Measurements from ENCODE around the gene PDLIM3. TPM values are rescaled to one million over a fixed set of nuclear protein-coding genes. Genes with fewer than 3 reads are reported as not detected.

PDLIM3 gene
- total RNA-seq, 5 donors from 2014 or later (not counting 1 experiment from before 2014, with no cell fraction given), result 0.23 to 0.63 (median 0.63) TPM; not detected in 2

DNA sequence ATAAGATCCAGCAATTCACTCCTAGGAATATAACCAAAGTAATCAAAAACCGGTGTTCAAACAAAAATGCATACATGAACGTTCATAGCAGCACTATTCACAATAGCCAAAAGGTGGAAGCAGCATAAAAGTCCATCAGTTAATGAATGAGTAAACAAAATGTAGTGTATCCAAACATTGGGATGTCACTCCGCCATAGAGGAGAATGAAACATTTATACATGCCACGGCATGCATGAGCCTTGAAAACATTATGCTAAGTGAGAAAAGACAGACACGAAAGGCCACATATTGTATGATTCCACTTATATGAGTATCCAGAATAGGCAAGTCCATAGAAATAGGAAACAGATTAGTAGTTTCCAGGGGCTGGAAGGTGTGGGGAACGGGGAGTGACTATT, 11.0 kb upstream of the PDLIM3 start:
- no peaks in the 10 kb centered on the region for H3K36me3 Mint-ChIP-seq
- H3K4me1 ChIP-seq (ENCODE audit: control insufficient read depth in 1 of 2, extremely low read depth in 1 of 2, insufficient read depth in 2 of 2, low read length in 2 of 2), result no peaks in the 10 kb centered on the region
- peaks cover 15 to 16% of the 10 kb centered on the region in 2 donors for H3K27me3 Mint-ChIP-seq
- no peak for ATAC-seq (replicated peaks in 1 of 4)
- H3K36me3 ChIP-seq (ENCODE audit: control insufficient read depth in 2 of 2, extremely low read depth in 1 of 2, insufficient read depth in 1 of 2, low read length in 1 of 2), result no peaks in the 10 kb centered on the region
- no peak overlapping the region for H3K27ac Mint-ChIP-seq
- DNase-seq, result no peak
- H3K4me3 ChIP-seq (ENCODE audit: control insufficient read depth in 1 of 2, extremely low read depth in 1 of 2, low read length in 1 of 2), result no peak overlapping the region
- H3K27ac ChIP-seq (ENCODE audit: low read length), result no peak overlapping the region
- WGBS (ENCODE audit: insufficient coverage), result 84% methylated on average over 4 of the region's 6 CpGs
- ChIA-PET CTCF (no interaction called here), POLR2A (no interaction called here)
- H3K9me3 Mint-ChIP-seq, result no peaks in the 10 kb centered on the region
- no peaks in the 10 kb centered on the region for H3K9me3 ChIP-seq
- H3K4me1 Mint-ChIP-seq, result no peaks in the 10 kb centered on the region
- H3K4me3 Mint-ChIP-seq, result no peak overlapping the region
- H3K27me3 ChIP-seq (replicated peaks in 1 of 2; ENCODE audit: control insufficient read depth in 2 of 2, extremely low read depth in 1 of 2, insufficient read depth in 2 of 2, low read length in 1 of 2), result peaks cover 0 to 5% of the 10 kb centered on the region in 2 experiments

DNA sequence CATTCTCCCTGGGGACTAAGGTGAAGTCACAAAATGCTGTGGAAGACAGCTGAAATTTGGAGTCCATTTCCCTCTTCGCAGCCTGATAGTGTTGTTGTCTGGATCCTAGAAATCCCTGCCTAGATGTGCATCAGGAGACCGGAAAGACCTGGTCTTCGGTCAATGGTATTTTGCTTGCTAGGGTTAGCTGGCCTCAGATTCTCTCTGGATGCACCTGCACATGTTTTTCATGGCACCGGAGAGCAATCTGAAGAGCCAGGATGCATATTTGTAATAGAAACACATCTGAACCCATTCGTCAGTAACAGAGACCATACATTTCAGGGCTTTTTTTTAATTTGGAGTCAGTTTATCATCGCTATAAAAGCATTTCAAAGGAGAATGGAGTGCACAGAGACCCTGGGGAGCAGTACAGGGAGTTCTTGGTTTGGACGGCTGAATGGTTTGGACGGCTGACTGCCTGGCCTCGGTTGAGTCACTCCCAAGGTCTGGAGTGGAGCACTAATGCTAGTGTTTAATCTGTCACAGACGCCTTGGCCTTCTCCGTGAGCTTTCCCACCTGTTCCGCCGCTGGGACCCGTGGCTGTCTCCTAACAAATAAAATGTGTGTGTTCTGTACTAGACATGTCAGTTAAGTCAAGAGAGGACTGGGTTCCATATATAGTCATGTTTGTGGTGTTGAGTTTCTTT, 7.5 kb upstream of the PDLIM3 start:
- Histone ChIP-seq H3K27ac (ENCODE audit: low read length) (no peak overlapping the region), H3K4me1 (ENCODE audit: control insufficient read depth in 1 of 2, extremely low read depth in 1 of 2, insufficient read depth in 2 of 2, low read length in 2 of 2) (no peaks in the 10 kb centered on the region), H3K36me3 (ENCODE audit: control insufficient read depth in 2 of 2, extremely low read depth in 1 of 2, insufficient read depth in 1 of 2, low read length in 1 of 2) (no peaks in the 10 kb centered on the region), H3K27me3 (replicated peaks in 1 of 2; ENCODE audit: control insufficient read depth in 2 of 2, extremely low read depth in 1 of 2, insufficient read depth in 2 of 2, low read length in 1 of 2) (peaks cover 8 to 9% of the 10 kb centered on the region in 2 experiments), H3K9me3 (no peaks in the 10 kb centered on the region), H3K4me3 (ENCODE audit: control insufficient read depth in 1 of 2, extremely low read depth in 1 of 2, low read length in 1 of 2) (no peak overlapping the region)
- no peak overlapping the region for H3K4me3 Mint-ChIP-seq
- no peaks in the 10 kb centered on the region for H3K9me3 Mint-ChIP-seq
- DNase-seq (no peak), ATAC-seq (replicated peaks in 1 of 4) (no peak)
- WGBS (ENCODE audit: insufficient coverage), result 88% methylated on average over 14 of the region's 14 CpGs
- H3K27me3 Mint-ChIP-seq, result peaks cover 15 to 20% of the 10 kb centered on the region in 2 donors
- CTCF ChIA-PET, result no interaction called here
- no peaks in the 10 kb centered on the region for H3K36me3 Mint-ChIP-seq
- H3K27ac Mint-ChIP-seq, result no peak overlapping the region
- POLR2A ChIA-PET, result no interaction called here
- H3K4me1 Mint-ChIP-seq, result no peaks in the 10 kb centered on the region

DNA sequence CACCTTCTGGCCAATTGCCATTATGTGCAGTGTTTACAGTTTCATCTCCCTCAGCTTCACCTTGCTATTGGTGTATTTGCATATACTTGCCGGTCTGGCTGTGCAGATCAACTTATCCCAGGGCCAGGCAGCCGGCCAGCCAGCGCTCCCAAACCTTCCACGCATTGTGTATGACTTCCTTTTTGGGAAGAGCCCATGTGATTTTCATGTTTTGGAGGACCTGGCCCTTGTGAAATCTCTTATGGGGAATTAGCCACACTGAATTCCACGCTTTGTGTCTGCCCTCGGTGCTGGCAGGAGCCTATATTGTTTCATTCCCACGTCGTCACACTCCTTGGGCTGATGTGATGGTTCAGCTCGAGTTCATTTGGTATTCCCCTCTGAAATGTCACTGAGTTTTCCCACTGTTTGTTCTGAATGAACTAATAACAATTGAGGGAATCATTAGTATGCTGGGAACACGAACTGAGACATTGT, 6.0 kb upstream of the PDLIM3 start:
- Histone ChIP-seq H3K4me3 (ENCODE audit: control insufficient read depth in 1 of 2, extremely low read depth in 1 of 2, low read length in 1 of 2) (no peak overlapping the region), H3K4me1 (ENCODE audit: control insufficient read depth in 1 of 2, extremely low read depth in 1 of 2, insufficient read depth in 2 of 2, low read length in 2 of 2) (no peaks in the 10 kb centered on the region), H3K27me3 (replicated peaks in 1 of 2; ENCODE audit: control insufficient read depth in 2 of 2, extremely low read depth in 1 of 2, insufficient read depth in 2 of 2, low read length in 1 of 2) (peaks cover 14 to 16% of the 10 kb centered on the region in 2 experiments), H3K36me3 (ENCODE audit: control insufficient read depth in 2 of 2, extremely low read depth in 1 of 2, insufficient read depth in 1 of 2, low read length in 1 of 2) (no peaks in the 10 kb centered on the region), H3K9me3 (no peaks in the 10 kb centered on the region), H3K27ac (ENCODE audit: low read length) (no peak overlapping the region)
- CTCF ChIA-PET, result no interaction called here
- DNase-seq (no peak), ATAC-seq (replicated peaks in 1 of 4) (no peak)
- Mint-ChIP-seq H3K4me1 (no peaks in the 10 kb centered on the region), H3K4me3 (no peak overlapping the region), H3K9me3 (no peaks in the 10 kb centered on the region), H3K27me3 (peaks cover 21 to 26% of the 10 kb centered on the region in 2 donors), H3K27ac (no peak overlapping the region), H3K36me3 (no peaks in the 10 kb centered on the region)
- WGBS (ENCODE audit: insufficient coverage), result 48% methylated on average over 9 of the region's 10 CpGs
- POLR2A ChIA-PET, result no interaction called here

DNA sequence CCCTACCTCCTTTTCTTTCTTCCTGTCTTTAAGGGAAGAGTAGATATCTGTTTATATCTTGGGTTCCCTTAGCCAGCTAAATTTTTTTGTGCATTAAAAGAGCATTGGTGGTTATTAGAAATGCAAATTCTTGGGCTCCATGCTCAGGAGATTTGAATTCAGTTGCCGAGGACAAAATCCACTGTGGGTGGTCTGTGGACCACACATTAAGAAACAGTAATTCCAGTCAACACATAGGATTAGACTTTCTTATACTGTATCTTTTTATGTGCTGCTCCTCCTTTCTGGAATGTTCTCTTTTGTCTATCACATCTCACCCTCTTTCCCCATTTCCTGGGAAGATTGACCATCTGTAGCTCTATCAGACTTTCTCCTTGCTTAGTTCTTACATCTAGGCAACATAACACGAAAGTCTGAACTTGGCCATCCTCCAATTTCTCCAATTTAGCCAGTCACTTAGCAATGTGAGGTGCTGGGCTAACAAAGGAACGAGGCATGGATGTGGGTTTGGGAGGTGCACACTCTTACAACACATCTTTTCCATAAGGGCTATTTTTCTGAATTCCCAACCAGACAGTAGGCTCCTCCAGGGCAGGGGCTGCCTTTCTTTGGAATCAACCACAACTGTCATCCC, 5.3 kb upstream of the PDLIM3 start:
- ChIA-PET POLR2A (no interaction called here), CTCF (no interaction called here)
- 100% methylated on average over 1 of the region's 3 CpGs for WGBS (ENCODE audit: insufficient coverage)
- Histone ChIP-seq H3K27me3 (replicated peaks in 1 of 2; ENCODE audit: control insufficient read depth in 2 of 2, extremely low read depth in 1 of 2, insufficient read depth in 2 of 2, low read length in 1 of 2) (peaks cover 18 to 20% of the 10 kb centered on the region in 2 experiments), H3K36me3 (ENCODE audit: control insufficient read depth in 2 of 2, extremely low read depth in 1 of 2, insufficient read depth in 1 of 2, low read length in 1 of 2) (no peaks in the 10 kb centered on the region), H3K27ac (ENCODE audit: low read length) (no peak overlapping the region), H3K4me3 (ENCODE audit: control insufficient read depth in 1 of 2, extremely low read depth in 1 of 2, low read length in 1 of 2) (no peak overlapping the region), H3K9me3 (no peaks in the 10 kb centered on the region), H3K4me1 (ENCODE audit: control insufficient read depth in 1 of 2, extremely low read depth in 1 of 2, insufficient read depth in 2 of 2, low read length in 2 of 2) (no peaks in the 10 kb centered on the region)
- Mint-ChIP-seq H3K9me3 (no peaks in the 10 kb centered on the region), H3K4me1 (peaks cover 0 to 3% (median 3%) of the 10 kb centered on the region in 3 donors), H3K27ac (no peak overlapping the region), H3K36me3 (no peaks in the 10 kb centered on the region), H3K27me3 (peaks cover 28 to 32% of the 10 kb centered on the region in 2 donors), H3K4me3 (no peak overlapping the region)
- ATAC-seq (replicated peaks in 1 of 4), result no peak
- DNase-seq, result no peak

DNA sequence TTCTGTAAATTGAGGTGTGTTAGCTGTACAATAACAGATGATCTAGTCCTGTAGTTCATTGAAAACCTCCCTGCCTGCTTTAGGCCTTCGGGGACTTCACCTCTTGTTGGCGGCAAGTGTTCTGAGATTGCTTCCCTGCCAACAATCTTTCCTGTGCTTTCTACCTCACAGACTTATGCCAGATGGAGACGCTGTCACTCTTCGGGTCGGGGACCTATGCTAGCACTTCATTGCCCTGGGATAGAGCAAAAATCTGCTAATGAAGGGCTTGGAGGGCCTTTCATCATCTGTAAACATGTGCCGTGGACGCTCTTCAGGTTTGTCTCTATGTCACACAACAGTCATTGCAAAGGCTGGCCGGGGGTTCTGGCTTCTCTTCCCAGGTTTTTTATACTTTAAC, 4.7 kb upstream of the PDLIM3 start:
- H3K27me3 ChIP-seq (replicated peaks in 1 of 2; ENCODE audit: control insufficient read depth in 2 of 2, extremely low read depth in 1 of 2, insufficient read depth in 2 of 2, low read length in 1 of 2), result peaks cover 20 to 22% of the 10 kb centered on the region in 2 experiments
- Mint-ChIP-seq H3K36me3 (no peaks in the 10 kb centered on the region), H3K27ac (no peak overlapping the region), H3K4me1 (peaks cover 0 to 4% (median 4%) of the 10 kb centered on the region in 3 donors), H3K9me3 (no peaks in the 10 kb centered on the region), H3K27me3 (peaks cover 29 to 32% of the 10 kb centered on the region in 2 donors), H3K4me3 (no peak overlapping the region)
- DNase-seq (no peak), ATAC-seq (replicated peaks in 1 of 4) (no peak)
- CTCF ChIA-PET, result no interaction called here
- H3K36me3 ChIP-seq (ENCODE audit: control insufficient read depth in 2 of 2, extremely low read depth in 1 of 2, insufficient read depth in 1 of 2, low read length in 1 of 2), result no peaks in the 10 kb centered on the region
- POLR2A ChIA-PET, result no interaction called here
- no peaks in the 10 kb centered on the region for H3K9me3 ChIP-seq
- peaks cover 0 to 2% of the 10 kb centered on the region in 2 experiments for H3K4me1 ChIP-seq (ENCODE audit: control insufficient read depth in 1 of 2, extremely low read depth in 1 of 2, insufficient read depth in 2 of 2, low read length in 2 of 2)
- H3K4me3 ChIP-seq (ENCODE audit: control insufficient read depth in 1 of 2, extremely low read depth in 1 of 2, low read length in 1 of 2), result no peak overlapping the region
- 66% methylated on average over 7 of the region's 8 CpGs for WGBS (ENCODE audit: insufficient coverage)
- no peak overlapping the region for H3K27ac ChIP-seq (ENCODE audit: low read length)

DNA sequence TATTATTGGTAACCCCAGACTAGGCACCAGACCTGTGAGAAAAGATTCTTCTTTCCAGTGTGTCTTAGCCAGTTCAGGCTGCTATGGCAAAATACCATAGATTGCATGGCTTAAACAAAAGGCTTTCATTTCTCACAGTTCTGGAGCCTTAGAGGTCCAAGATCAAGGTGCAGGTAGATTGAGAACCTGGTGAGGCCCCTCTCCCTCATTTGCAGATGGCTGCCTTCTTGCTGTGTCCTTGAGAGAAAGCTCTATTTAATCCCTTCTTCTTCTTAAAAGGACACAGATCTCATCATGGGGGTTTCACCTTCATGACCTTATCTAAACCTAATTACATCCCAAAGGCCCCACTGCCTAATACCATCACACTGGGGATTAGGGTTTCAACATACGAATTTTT, 3.5 kb upstream of the PDLIM3 start:
- Mint-ChIP-seq H3K36me3 (no peaks in the 10 kb centered on the region), H3K4me3 (no peak overlapping the region), H3K9me3 (no peaks in the 10 kb centered on the region), H3K27me3 (peaks cover 33 to 40% of the 10 kb centered on the region in 2 donors), H3K27ac (no peak overlapping the region), H3K4me1 (peaks cover 5 to 8% (median 8%) of the 10 kb centered on the region in 3 donors)
- WGBS (ENCODE audit: insufficient coverage), result 50% methylated on average over 1 of the region's 1 CpG
- peaks cover 24 to 28% of the 10 kb centered on the region in 2 experiments for H3K27me3 ChIP-seq (replicated peaks in 1 of 2; ENCODE audit: control insufficient read depth in 2 of 2, extremely low read depth in 1 of 2, insufficient read depth in 2 of 2, low read length in 1 of 2)
- ATAC-seq (replicated peaks in 1 of 4), result no peak
- no peak overlapping the region for H3K4me3 ChIP-seq (ENCODE audit: control insufficient read depth in 1 of 2, extremely low read depth in 1 of 2, low read length in 1 of 2)
- DNase-seq, result no peak
- no peaks in the 10 kb centered on the region for H3K36me3 ChIP-seq (ENCODE audit: control insufficient read depth in 2 of 2, extremely low read depth in 1 of 2, insufficient read depth in 1 of 2, low read length in 1 of 2)
- ChIA-PET POLR2A (no interaction called here), CTCF (no interaction called here)
- no peak overlapping the region for H3K27ac ChIP-seq (ENCODE audit: low read length)
- H3K4me1 ChIP-seq (ENCODE audit: control insufficient read depth in 1 of 2, extremely low read depth in 1 of 2, insufficient read depth in 2 of 2, low read length in 2 of 2), result peaks cover 0 to 7% of the 10 kb centered on the region in 2 experiments
- no peaks in the 10 kb centered on the region for H3K9me3 ChIP-seq

All from T-cell (primary cell).